Testis (tissue), 3 donors: ENCODE results near the gene ENTPD3. TPM values are rescaled to one million over a fixed set of nuclear protein-coding genes. Genes with fewer than 3 reads are reported as not detected.

Experiments used
- DNase-seq: peaks from one replicate; pipeline ENCODE4 v3.0.0-alpha.2; 2019
- H3K27ac ChIP-seq, 2 donors: fragments of 200-600 bp; sonication (generic); one replicate each; pipeline ENCODE4 v1.5.1; 2019
- H3K27me3 ChIP-seq: fragments of 200-600 bp; sonication (generic); one replicate; pipeline ENCODE4 v1.5.1; 2019
- H3K36me3 ChIP-seq: fragments of 200-600 bp; sonication (generic); one replicate; pipeline ENCODE4 v1.5.1; 2017; ENCODE audit warnings: low read depth; ENCODE audit errors: missing control alignments
- H3K4me1 ChIP-seq: fragments of 200-600 bp; sonication (generic); one replicate; pipeline ENCODE4 v1.5.1; 2019
- H3K4me3 ChIP-seq, 2 donors: fragments of 200-600 bp; sonication (generic); one replicate each; pipeline ENCODE4 v1.5.1; 2017 to 2019
- H3K9me3 ChIP-seq: fragments of 200-600 bp; sonication (generic); one replicate; pipeline ENCODE4 v1.5.1; 2017
- POLR2A ChIP-seq: fragments of 450-650 bp; IDR thresholded peaks from one replicate; pipeline ENCODE4 v1.6.1; 2017; ENCODE audit warnings: antibody characterized with exemption, mild to moderate bottlenecking, moderate library complexity
- WGBS, 2 donors: methylation state at CpG; one replicate each; pipeline ENCODE4 v1.1.5; 2018; 5-methylcytosine and 5-hydroxymethylcytosine counted together
- intact Hi-C: fragments of 100-400 bp; cut with DNase I; formaldehyde crosslinking; loops from one replicate; pipeline ENCODE4 v1.15.1; 2023; ENCODE audit warnings: low total_unique reads
- polyA plus RNA-seq: library from polyadenylated mRNA; stranded (reverse); fragments of 350-450 nt; fragmentation: Illumina TruSeq; extraction: RNeasy Lipid Tissue Mini Kit (QIAGEN cat#74804); gene quantifications from one replicate; pipeline ENCODE4 v1.2.3, GENCODE V29; 2014; ENCODE audit warnings: low read depth, low replicate concordance; ENCODE audit not compliant: insufficient read depth
- total RNA-seq, 2 donors: library from RNA; depleted of rRNA; stranded (reverse); fragments of >200 nt; gene quantifications; one replicate each; pipeline ENCODE4 v1.2.3, GENCODE V29; 2016
- TF ChIP-seq, protein P1 (sequence below), 3 experiments: fragments of 450-650 bp in 2 of 3; fragments of 200-600 bp in 1 of 3; sonication (generic) in 1 of 3; IDR thresholded peaks; one replicate each; pipeline ENCODE4 v1.5.1; 2016 to 2019; ENCODE audit warnings: antibody characterized with exemption in 3 of 3, mild to moderate bottlenecking in 2 of 3, moderate library complexity in 1 of 3

The ENTPD3 gene
- total and polyA plus RNA-seq, 3 donors from 2014 or later: 0.24 to 0.57 (median 0.50) TPM

GRCh38 chr3:40477666-40478065, 90.7 kb downstream of the ENTPD3 start:
- Histone ChIP-seq H3K27ac (no peak overlapping the region), H3K4me1 (peaks cover 6% of the 10 kb centered on the region), H3K9me3 (no peaks in the 10 kb centered on the region), H3K36me3 (no peaks in the 10 kb centered on the region), H3K27me3 (no peaks in the 10 kb centered on the region), H3K4me3 (peak overlapping the region; percentile 63 to 79)
- no peak for DNase-seq
- WGBS, 2 donors: 31 to 43% methylated on average over 4 of the region's 4 CpGs
- TF ChIP-seq, protein P1, sequence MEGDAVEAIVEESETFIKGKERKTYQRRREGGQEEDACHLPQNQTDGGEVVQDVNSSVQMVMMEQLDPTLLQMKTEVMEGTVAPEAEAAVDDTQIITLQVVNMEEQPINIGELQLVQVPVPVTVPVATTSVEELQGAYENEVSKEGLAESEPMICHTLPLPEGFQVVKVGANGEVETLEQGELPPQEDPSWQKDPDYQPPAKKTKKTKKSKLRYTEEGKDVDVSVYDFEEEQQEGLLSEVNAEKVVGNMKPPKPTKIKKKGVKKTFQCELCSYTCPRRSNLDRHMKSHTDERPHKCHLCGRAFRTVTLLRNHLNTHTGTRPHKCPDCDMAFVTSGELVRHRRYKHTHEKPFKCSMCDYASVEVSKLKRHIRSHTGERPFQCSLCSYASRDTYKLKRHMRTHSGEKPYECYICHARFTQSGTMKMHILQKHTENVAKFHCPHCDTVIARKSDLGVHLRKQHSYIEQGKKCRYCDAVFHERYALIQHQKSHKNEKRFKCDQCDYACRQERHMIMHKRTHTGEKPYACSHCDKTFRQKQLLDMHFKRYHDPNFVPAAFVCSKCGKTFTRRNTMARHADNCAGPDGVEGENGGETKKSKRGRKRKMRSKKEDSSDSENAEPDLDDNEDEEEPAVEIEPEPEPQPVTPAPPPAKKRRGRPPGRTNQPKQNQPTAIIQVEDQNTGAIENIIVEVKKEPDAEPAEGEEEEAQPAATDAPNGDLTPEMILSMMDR (IDR thresholded peaks at IDR 0.05): no peak
- no peak for TF ChIP-seq POLR2A
- intact Hi-C loops: no loop called here

Other genes starting within 250 kb of the ENTPD3 start
- 10 to 100 TPM; 28.6 to 49.6 TPM for gene EIF1B, start 77.5 kb upstream of the ENTPD3 start, total RNA-seq
- 165 TPM for gene EIF1B, start 77.5 kb upstream of the ENTPD3 start, polyA plus RNA-seq
- gene RPL14, start 70.2 kb downstream of the ENTPD3 start, total RNA-seq: 100 to 1,000 TPM; 100 to 170 TPM
- 361 TPM for gene RPL14, start 70.2 kb downstream of the ENTPD3 start, polyA plus RNA-seq
- gene ZNF619, start 89.9 kb downstream of the ENTPD3 start, total RNA-seq: 1 to 10 TPM; 4.1 to 4.4 TPM
- 3.0 TPM for gene ZNF619, start 89.9 kb downstream of the ENTPD3 start, polyA plus RNA-seq
- gene ZNF620, start 118.9 kb downstream of the ENTPD3 start, total RNA-seq: 1 to 10 TPM; 3.7 to 4.2 TPM
- 1.6 TPM for gene ZNF620, start 118.9 kb downstream of the ENTPD3 start, polyA plus RNA-seq
- 10 to 100 TPM; 19.0 to 19.7 TPM for gene ZNF621, start 137.8 kb downstream of the ENTPD3 start, total RNA-seq
- gene ZNF621, start 137.8 kb downstream of the ENTPD3 start, polyA plus RNA-seq: 17.2 TPM